Panc1 (cell line): Measurements from ENCODE around the gene BICD1. TPM values are rescaled to one million over a fixed set of nuclear protein-coding genes. Genes with fewer than 3 reads are reported as not detected.

Source experiments
- ATAC-seq: fragments of 200-7000 bp; cut with Tn5 transposase; 2 replicates; pipeline ENCODE4 v1.9.1; 2020; ENCODE audit warnings: mild to moderate bottlenecking, moderate library complexity
- BruUV-seq: library from RNA; stranded (reverse); fragments of 400-500 nt; replicated peaks from 2 replicates; lab custom pipeline; 2021; lab: Mats Ljungman, UMichigan
- CTCF ChIA-PET: fragments of 300-600 bp; sonication (Branson Sonifier 250); formaldehyde crosslinking; loops from one replicate; lab custom pipeline; 2022; ENCODE audit warnings: antibody characterized with exemption; lab: Charles Lee
- POLR2A ChIA-PET: fragments of 300-600 bp; sonication (Branson Sonifier 250); formaldehyde crosslinking; loops from one replicate; lab custom pipeline; 2022; ENCODE audit warnings: antibody characterized with exemption; lab: Charles Lee
- DNase-seq: peaks from one replicate; pipeline ENCODE4 v3.0.0-alpha.2; 2010; ENCODE audit warnings: low read depth, low spot score
- H3K27ac ChIP-seq: 2 replicates; pipeline ENCODE4 v1.5.1; 2011; ENCODE audit warnings: mild to moderate bottlenecking, low read length, inconsistent platforms
- H3K27me3 ChIP-seq: fragments of 200-500 bp; sonication (Bioruptor generic); 2 replicates; pipeline ENCODE4 v1.6.0; 2014; ENCODE audit warnings: low read length, inconsistent platforms; ENCODE audit not compliant: control insufficient read depth, insufficient read depth
- H3K36me3 ChIP-seq: fragments of 200-500 bp; sonication (Bioruptor generic); 2 replicates; pipeline ENCODE4 v1.5.1; 2014; ENCODE audit warnings: inconsistent platforms, mild to moderate bottlenecking, low read length, moderate library complexity; ENCODE audit not compliant: control insufficient read depth, insufficient read depth
- H3K4me1 ChIP-seq: 2 replicates; pipeline ENCODE4 v1.5.1; 2011; ENCODE audit warnings: inconsistent platforms, mild to moderate bottlenecking, low read length, moderate library complexity; ENCODE audit not compliant: control insufficient read depth, insufficient read depth
- H3K4me3 ChIP-seq, 2 experiments: 2 replicates each; pipeline ENCODE4 v1.5.1; 2011 to 2012; ENCODE audit warnings: low read depth in 2 of 2, low read length in 2 of 2, mild to moderate bottlenecking in 2 of 2, inconsistent platforms in 1 of 2, moderate library complexity in 1 of 2
- H3K9me3 ChIP-seq: fragments of 200-500 bp; sonication (Bioruptor generic); 2 replicates; pipeline ENCODE4 v1.5.1; 2014; ENCODE audit warnings: low read depth, mild to moderate bottlenecking, inconsistent platforms, low read length, moderate library complexity; ENCODE audit not compliant: control insufficient read depth, insufficient read depth
- CTCF ChIP-seq: fragments of 450-650 bp; IDR thresholded peaks from 2 replicates; pipeline ENCODE4 v1.5.1; 2017; ENCODE audit warnings: mild to moderate bottlenecking
- POLR2AphosphoS5 ChIP-seq: IDR thresholded peaks from 2 replicates; pipeline ENCODE4 v1.6.1; 2012; ENCODE audit warnings: mild to moderate bottlenecking, low read depth, low read length, moderate library complexity
- REST ChIP-seq, 2 experiments: IDR thresholded peaks; 2 replicates each; pipeline ENCODE4 v1.6.1; 2011 to 2012; ENCODE audit warnings: low read depth in 2 of 2, control low read depth in 1 of 2, low read length in 1 of 2, mild to moderate bottlenecking in 1 of 2, moderate library complexity in 1 of 2; ENCODE audit not compliant: insufficient read depth in 1 of 2
- SIN3A ChIP-seq: IDR thresholded peaks from 2 replicates; pipeline ENCODE4 v1.6.1; 2012; ENCODE audit warnings: low read depth, mild to moderate bottlenecking, low read length, moderate library complexity, borderline replicate concordance; ENCODE audit not compliant: insufficient read depth
- TCF7L2 ChIP-seq: IDR thresholded peaks from 2 replicates; pipeline ENCODE4 v1.6.1; 2011; ENCODE audit warnings: mild to moderate bottlenecking, low read depth, low read length, inconsistent platforms
- in situ Hi-C: cut with HindIII; loops from 2 replicates; pipeline ENCODE4 v1.10.0; 2016; ENCODE audit warnings: low sequenced_read_pairs, low pct_unique_long_range_greater_than_20kb
- intact Hi-C: fragments of 100-400 bp; cut with micrococcal nuclease; formaldehyde crosslinking; loops from one replicate; pipeline ENCODE4 v1.10.0; 2022; ENCODE audit not compliant: unreplicated experiment
- total RNA-seq: library from RNA; stranded (reverse); gene quantifications from one replicate; pipeline ENCODE4 v1.2.1, GENCODE V29; 2021; ENCODE audit not compliant: unreplicated experiment

BICD1 gene
- total RNA-seq, 1 experiment from 2014 or later, result 40.0 TPM

GRCh38 chr12:32214723-32215122, 108.1 kb downstream of the BICD1 start:
- H3K27me3 ChIP-seq, result no peaks in the 10 kb centered on the region
- ChIA-PET CTCF (no interaction called here), POLR2A (no interaction called here)
- no peak for DNase-seq
- TF ChIP-seq SIN3A (no peak), TCF7L2 (no peak), POLR2AphosphoS5 (no peak), REST (IDR thresholded peaks at IDR 0.05; ENCODE audit: insufficient read depth in 1 of 2, low read depth in 2 of 2, low read length in 1 of 2) (no peak), CTCF (no peak)
- ATAC-seq, result no peak
- no peak overlapping the region for H3K4me3 ChIP-seq
- H3K27ac ChIP-seq, result no peak overlapping the region
- no peaks in the 10 kb centered on the region for H3K36me3 ChIP-seq
- no TSS peak for BruUV-seq
- no peaks in the 10 kb centered on the region for H3K9me3 ChIP-seq
- intact Hi-C loops (no loop called here), in situ Hi-C loops (no loop called here)
- no peaks in the 10 kb centered on the region for H3K4me1 ChIP-seq

GRCh38 chr12:32217354-32218310, 111.0 kb downstream of the BICD1 start:
- Histone ChIP-seq H3K9me3 (no peaks in the 10 kb centered on the region), H3K4me3 (no peak overlapping the region), H3K4me1 (no peaks in the 10 kb centered on the region), H3K27me3 (no peaks in the 10 kb centered on the region), H3K36me3 (no peaks in the 10 kb centered on the region), H3K27ac (no peak overlapping the region)
- ChIA-PET CTCF (no interaction called here), POLR2A (interaction anchor here (0.5 kb wide), 1 partner anchor 555 kb away, joined by 3 read pairs; no protein-coding TSS in a partner anchor)
- TF ChIP-seq POLR2AphosphoS5, result no peak
- no peak for TF ChIP-seq SIN3A
- TF ChIP-seq TCF7L2, result no peak
- no peak for TF ChIP-seq REST (IDR thresholded peaks at IDR 0.05; ENCODE audit: insufficient read depth in 1 of 2, low read depth in 2 of 2, low read length in 1 of 2)
- TF ChIP-seq CTCF, result no peak
- in situ Hi-C loops, result no loop called here
- intact Hi-C loops, result no loop called here
- DNase-seq (no peak), ATAC-seq (no peak)
- BruUV-seq, result no TSS peak
